IPS-NIHi7 (cell line): ENCODE results near the gene FAU.
A peak's percentile ranks its signal among the peaks of the same experiment; 100 is the strongest.

Source experiments
- DNase-seq: peaks from one replicate; pipeline ENCODE4 v3.0.0; 2012; ENCODE audit warnings: mixed read lengths; ENCODE audit errors: extremely low spot score

FAU gene

DNA sequence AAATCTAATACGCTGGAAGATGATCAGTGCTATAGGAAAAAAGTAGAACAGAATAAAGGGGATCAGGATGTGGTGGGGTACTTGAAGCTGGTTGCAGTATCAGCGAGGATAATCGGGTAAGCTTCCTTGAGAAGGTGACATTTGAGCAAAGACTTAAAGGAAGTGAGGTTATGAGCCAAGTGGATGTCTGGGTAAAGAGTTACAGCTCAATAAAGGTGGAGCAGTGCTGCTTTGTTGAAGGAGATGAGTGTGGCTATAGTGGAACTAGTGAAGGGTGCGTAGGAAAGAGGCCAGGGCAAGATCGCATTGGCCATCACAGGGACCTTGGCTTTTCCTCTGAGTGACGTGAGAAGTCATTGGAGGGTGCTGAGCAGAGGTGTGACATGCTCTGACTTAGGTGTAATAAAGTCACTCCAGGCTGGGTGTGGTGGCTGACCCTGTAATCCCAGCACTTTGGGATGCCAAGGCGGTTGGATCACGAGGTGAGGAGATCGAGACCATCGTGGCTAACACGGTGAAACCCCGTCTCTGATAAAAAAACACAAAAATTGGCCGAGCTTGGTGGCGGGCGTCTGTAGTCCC lies 14.7 kb upstream of the FAU start:
- no peak for DNase-seq

GRCh38 chr11:65135633-65136145 lies 13.8 kb upstream of the FAU start:
- no peak for DNase-seq

DNA sequence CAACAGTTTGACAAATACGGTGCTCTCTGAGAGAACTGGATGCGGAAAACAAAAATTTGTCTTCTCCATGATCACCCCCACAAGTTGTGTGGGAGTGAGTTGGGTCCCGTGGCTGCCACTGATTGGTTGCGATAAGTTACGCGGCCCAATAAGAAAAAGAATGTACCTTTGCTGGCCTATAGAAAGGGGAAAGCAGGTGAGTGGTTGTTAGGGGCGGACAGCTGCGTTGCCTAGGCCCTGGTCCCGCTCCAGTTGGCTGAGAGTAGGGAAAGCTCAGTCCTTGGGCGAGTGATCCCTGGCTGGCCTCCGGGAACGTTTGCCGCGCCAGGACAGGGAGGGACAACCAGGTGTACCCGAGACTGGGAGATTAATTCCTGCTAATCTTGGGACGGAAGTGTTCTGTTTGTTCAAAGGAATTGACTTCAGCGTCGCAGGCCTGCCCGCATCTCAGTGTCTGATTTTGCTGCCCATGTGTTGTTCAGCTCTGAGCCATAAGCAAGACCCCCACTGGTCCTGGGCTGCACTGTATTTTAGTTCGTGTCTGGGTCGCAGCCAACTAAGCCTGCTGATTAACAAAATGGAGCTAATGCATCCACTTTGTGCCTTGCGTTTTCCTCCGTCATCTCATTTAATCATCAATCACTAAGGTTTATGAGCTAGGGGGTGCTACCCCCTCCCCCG lies 13.2 kb upstream of the FAU start:
- peak; percentile 99 for DNase-seq

DNA sequence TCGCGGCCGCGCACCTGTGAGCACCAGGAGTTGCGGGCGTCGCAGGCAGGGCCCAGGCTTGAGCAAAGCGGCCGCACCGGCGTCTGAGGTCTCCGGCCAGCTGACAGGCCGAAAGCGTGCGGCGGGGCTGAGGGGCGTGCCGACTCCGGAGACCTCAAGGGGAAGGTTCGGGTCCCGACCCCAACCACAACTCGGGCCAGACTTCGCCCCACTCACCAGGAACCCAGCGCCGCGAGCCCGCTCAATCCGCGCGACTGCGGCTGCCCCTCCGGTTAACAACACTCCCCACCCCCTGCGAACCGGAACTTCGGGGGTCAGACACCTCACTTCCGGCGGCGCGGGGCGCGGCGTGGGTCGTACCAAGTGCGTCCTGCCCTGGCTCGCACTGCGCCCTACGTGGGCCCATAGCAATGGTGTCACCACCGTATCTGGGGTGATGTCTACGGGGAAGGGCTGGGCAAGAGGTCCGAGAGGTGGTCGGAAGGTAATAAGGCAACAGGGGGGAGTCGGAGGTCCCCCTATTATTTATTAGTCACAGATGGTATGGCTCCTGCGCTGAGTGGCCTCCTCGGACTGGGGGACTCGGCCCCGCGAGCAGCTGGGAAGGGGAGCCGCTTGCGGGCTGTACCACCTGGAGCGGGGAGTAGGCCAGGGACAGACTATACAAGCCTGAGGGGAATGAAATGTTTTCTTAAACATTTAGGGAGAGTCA lies 12.5 kb upstream of the FAU start, which contains the start of gene SYVN1:
Gene SYVN1, minus strand, starts transcription at position 280 of the 712 bp plus-strand sequence. CDS start 918 bp downstream, outside the sequence.
- DNase-seq: peak; percentile 87

- no peak for DNase-seq
Measured at GRCh38 chr11:65133724-65134123, 11.8 kb upstream of the FAU start.

GRCh38 chr11:65132988-65133700 lies 11.2 kb upstream of the FAU start:
- peak; percentile 70 for DNase-seq

DNA sequence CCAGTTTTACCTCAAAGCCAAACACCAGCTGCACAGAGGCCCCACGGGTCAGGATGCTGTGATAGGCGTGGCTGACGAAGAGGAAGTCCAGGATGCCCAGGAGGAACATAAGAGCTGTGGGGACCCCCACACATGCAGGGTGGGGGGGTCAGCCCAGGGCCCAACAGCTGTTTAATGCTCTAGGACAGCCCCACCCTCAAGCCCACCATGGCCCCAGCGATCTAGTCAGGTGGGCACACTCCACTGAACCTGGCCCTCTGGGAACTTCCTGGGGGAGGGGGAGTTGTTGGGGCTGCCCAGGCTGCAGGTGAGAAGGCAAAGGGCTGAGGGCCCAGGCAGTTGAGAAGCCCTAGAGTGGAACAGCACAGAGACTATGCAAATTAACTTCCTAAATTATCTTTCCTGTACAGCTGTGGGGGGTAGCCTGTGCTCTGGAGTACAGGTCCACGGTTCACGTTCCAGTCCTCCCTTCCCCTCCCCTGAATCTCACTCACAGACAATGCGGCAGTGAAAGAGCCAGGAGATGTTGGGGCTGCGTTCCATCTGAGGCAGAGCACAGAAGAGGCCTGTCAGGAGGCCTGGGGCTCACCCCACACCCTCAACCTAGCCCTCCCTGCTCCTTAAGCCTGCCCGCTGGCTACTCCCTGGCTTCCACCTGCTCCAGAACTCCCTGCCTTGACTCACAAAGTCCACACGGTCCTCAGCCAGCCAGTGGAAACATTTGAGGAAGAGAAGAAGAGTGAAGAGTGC lies 10.5 kb upstream of the FAU start:
- no peak for DNase-seq

DNA sequence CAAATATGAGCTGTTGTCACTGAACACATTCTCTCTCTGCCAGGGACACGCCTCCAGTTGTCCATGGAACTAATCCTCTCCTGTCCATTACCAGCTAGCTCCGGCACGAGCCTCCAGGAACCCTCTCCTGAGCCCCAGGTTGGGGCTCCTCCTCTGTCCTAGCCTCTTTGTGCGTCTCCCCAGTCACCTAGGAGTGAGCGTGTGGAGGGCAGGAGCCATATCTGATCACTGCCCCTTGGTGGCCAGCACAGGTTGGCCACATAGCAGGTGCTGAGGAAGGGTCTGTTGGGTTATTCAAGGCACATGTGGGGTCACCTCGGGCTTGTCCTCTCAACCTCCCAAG lies 9.9 kb upstream of the FAU start:
- no peak for DNase-seq

DNA sequence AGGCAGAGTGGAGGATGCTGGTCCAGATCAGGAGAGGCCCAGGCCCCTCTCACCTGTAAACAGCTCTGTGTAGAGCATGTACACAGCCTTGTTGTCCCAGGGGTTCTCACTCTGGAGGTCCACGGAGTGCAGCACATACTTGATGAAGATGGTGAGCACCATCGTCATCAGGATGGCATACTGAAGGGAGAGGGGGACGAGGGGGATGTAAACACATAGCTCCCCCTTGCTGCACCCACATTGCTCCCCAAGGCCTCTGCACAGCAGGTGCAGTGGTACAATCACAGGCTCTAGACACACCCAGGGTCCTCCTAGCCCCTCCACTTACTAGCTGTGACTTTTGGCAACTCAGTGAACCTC lies 9.5 kb upstream of the FAU start:
- DNase-seq: no peak

GRCh38 chr11:65130631-65131416 lies 8.9 kb upstream of the FAU start:
- DNase-seq: no peak

DNA sequence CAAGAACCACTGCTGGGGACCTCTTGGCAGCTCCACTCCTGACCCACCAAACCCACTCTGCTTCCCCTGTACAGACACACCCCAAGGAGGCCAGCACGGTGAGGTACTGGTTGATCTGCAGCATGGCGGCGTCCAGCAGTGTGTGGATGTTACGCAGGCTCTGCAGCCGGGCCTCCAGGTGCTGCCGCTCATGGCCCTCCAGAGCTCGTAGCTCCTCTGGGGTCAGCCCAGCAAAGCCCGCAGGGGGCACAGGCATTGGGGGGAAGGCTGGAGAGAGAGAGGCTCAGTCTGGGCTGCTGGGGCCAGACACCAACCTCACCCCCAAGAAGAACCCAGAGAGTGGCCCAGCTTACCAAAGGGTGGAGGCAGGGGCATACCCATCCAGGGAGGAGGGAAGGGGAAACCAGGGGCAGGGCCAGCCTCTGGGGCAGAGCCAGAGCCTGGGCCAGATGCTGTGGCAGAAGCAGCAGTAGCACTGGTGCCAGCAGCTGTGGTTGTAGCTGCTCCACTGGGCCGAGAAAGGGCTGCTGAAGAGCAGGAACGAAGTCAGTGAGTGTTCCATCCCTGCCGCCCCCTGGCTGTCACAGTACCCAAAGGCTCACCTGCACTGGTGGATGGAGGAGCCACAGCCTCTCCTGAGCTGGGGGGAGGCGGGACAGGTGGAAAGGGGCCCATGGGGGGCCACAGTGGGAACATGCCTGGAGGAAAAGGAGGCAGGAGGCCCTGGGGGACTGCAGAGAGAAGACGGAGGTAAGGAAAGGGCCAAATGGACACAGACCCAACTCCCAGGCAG lies 7.9 kb upstream of the FAU start:
- DNase-seq: no peak

DNA sequence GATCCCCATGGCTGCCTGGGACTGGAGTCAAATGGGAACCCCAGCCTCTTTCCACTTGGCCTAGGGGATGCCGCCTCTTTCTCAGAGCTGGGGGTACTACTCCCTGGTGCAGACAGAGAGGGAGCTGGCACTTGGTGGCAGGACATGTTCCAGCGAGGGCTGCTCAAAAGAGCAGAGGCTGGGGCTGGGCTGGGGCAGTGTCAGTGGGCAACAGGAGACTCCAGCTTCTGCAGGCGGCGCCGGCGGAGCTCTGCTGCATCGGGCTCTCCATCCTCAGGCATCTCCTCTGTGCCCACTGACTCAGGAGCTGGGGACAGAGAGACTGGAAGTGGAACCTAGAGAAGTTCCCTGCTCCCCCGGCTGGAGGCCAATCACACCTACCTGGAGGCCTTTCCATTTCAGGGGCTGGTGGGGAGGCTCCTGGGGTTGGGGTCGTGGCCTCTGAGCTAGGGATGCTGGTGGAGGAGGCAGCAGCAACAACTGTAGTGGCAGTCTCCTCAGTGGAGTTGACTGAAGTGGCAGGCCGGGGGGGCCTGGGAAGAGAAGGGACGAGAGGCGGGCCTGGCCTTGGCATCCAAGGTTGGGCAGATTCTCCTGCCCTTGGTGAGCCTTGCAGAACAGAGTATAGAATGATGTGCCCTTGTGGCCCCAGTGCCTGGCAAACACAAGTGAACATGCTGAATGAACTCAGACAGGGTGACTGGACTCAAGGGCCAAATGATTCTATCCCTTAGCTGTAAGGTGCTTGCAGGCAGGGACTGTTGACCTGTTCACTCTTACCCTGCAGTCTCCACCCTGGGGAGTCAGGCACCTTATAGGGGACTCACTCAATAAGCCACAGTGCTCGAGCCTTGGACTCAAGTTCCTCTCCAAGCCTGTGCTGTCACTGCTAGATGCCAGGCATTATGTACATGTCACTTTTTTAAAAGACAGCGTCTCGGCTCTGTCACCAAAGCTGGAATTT lies 6.5 kb upstream of the FAU start:
- no peak for DNase-seq

DNA sequence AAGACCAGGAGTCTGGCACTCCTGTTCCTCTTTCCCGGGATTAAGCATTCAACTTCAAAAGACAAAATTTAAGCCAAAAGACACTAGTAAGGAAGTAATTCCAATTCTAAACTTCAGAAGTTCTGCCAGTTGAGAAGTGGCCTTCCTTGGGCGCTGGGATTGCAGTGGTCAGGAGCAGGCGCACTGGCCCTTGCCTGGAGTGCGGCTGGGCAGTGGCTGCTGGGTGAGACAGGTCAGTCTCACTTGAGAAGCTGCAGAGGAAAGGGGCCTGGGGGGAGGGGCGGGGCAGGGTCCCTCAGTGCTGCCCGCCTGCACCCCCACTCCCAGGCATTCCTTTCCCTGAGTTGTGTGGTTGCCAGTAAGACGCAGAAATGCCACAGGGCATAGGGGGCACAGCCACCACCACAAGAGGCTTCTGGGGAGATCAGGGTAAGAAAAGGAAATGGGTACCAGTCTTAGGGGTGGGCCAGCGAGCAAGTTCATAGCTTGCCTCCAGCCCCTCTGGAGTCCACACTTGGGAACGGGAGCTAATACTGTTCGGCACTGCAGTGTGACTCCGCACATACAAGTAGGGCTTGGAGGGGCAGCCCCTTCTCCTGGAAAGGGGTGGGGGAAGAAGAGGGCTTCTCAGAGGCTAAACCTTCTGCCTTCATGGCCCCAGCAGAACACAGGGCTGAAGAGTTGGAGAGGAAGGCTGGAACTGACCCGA lies 5.7 kb upstream of the FAU start:
- no peak for DNase-seq

DNA sequence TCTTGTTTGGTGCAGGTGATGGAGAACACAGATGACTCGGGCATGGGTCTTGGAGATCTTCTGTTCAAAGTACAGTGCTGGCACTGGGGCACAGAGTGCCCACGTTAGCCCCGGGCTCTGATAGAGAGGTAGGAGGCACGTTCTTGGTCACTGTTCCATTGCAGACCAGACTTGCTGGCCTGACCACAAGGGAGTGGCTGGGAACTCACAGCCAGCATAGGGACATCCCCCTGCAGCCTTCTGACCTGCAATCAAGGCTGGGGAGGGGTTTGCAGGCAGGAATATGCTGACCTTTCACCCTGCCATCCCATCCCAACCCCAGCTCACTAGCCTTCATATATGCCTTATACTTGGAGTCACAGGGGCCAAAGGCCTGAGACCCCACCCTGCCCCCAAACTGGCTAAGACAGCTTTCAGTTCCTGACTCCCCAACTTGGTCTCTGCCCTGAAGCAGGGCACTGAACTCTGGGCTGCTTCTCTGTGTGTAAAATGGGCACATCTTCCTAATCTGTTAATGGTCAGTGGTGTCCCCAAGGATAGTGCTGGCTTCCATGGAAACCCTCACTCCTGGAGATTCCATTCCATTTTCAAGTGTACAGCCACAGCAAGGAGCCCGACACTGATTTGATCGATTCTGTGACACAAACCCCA lies 4.8 kb upstream of the FAU start:
- DNase-seq: no peak

GRCh38 chr11:65125197-65126056 lies 3.5 kb upstream of the FAU start:
- DNase-seq: no peak

- DNase-seq: no peak
Measured at GRCh38 chr11:65124480-65125196, 2.7 kb upstream of the FAU start.
